ENCODE results near the gene JPT1.

JPT1 gene

GRCh38 chr17:75154195-75155106 is at the start of gene JPT1:
JPT1 (minus strand) TSS chr17:75154512; CDS start chr17:75154397, 115 bp downstream.
- Histone ChIP-seq H3K9me3 (ENCODE audit: control insufficient read depth, insufficient read depth, low read length) (no peaks in the 10 kb centered on the region), H3K27me3 (ENCODE audit: control insufficient read depth, insufficient read depth, low read length) (no peaks in the 10 kb centered on the region), H3K36me3 (ENCODE audit: control insufficient read depth, insufficient read depth, low read length) (no peaks in the 10 kb centered on the region), H3K4me1 (ENCODE audit: control insufficient read depth, insufficient read depth, low read length) (peaks cover 12% of the 10 kb centered on the region), H3K9ac (ENCODE audit: low read depth, low read length) (peak within 1 kb of the TSS; percentile 89), H3K4me3 (ENCODE audit: low read depth, low read length) (peak within 1 kb of the TSS; percentile 88)

GRCh38 chr17:75199886-75200618 is 45.7 kb upstream of the JPT1 start:
- no peak overlapping the region for H3K9ac ChIP-seq (ENCODE audit: low read depth, low read length)
- H3K4me3 ChIP-seq (ENCODE audit: low read depth, low read length): no peak overlapping the region
- no peaks in the 10 kb centered on the region for H3K36me3 ChIP-seq (ENCODE audit: control insufficient read depth, insufficient read depth, low read length)
- H3K27me3 ChIP-seq (ENCODE audit: control insufficient read depth, insufficient read depth, low read length): no peaks in the 10 kb centered on the region
- no peaks in the 10 kb centered on the region for H3K4me1 ChIP-seq (ENCODE audit: control insufficient read depth, insufficient read depth, low read length)
- no peaks in the 10 kb centered on the region for H3K9me3 ChIP-seq (ENCODE audit: control insufficient read depth, insufficient read depth, low read length)

GRCh38 chr17:75194879-75195278 is 40.6 kb upstream of the JPT1 start:
- H3K9me3 ChIP-seq (ENCODE audit: control insufficient read depth, insufficient read depth, low read length): no peaks in the 10 kb centered on the region
- H3K27me3 ChIP-seq (ENCODE audit: control insufficient read depth, insufficient read depth, low read length): no peaks in the 10 kb centered on the region
- no peaks in the 10 kb centered on the region for H3K4me1 ChIP-seq (ENCODE audit: control insufficient read depth, insufficient read depth, low read length)
- no peak overlapping the region for H3K9ac ChIP-seq (ENCODE audit: low read depth, low read length)
- H3K36me3 ChIP-seq (ENCODE audit: control insufficient read depth, insufficient read depth, low read length): no peaks in the 10 kb centered on the region
- H3K4me3 ChIP-seq (ENCODE audit: low read depth, low read length): no peak overlapping the region

- Histone ChIP-seq H3K36me3 (ENCODE audit: control insufficient read depth, insufficient read depth, low read length) (no peaks in the 10 kb centered on the region), H3K27me3 (ENCODE audit: control insufficient read depth, insufficient read depth, low read length) (no peaks in the 10 kb centered on the region), H3K9me3 (ENCODE audit: control insufficient read depth, insufficient read depth, low read length) (no peaks in the 10 kb centered on the region), H3K4me1 (ENCODE audit: control insufficient read depth, insufficient read depth, low read length) (no peaks in the 10 kb centered on the region), H3K9ac (ENCODE audit: low read depth, low read length) (no peak overlapping the region), H3K4me3 (ENCODE audit: low read depth, low read length) (no peak overlapping the region)
These were observed 37.3 kb upstream of the JPT1 start for GRCh38 chr17:75191584-75191983.

GRCh38 chr17:75188614-75189013 is 34.3 kb upstream of the JPT1 start:
- Histone ChIP-seq H3K27me3 (ENCODE audit: control insufficient read depth, insufficient read depth, low read length) (no peaks in the 10 kb centered on the region), H3K36me3 (ENCODE audit: control insufficient read depth, insufficient read depth, low read length) (no peaks in the 10 kb centered on the region), H3K4me3 (ENCODE audit: low read depth, low read length) (no peak overlapping the region), H3K9me3 (ENCODE audit: control insufficient read depth, insufficient read depth, low read length) (no peaks in the 10 kb centered on the region), H3K4me1 (ENCODE audit: control insufficient read depth, insufficient read depth, low read length) (no peaks in the 10 kb centered on the region), H3K9ac (ENCODE audit: low read depth, low read length) (no peak overlapping the region)

- Histone ChIP-seq H3K36me3 (ENCODE audit: control insufficient read depth, insufficient read depth, low read length) (peaks cover 11% of the 10 kb centered on the region), H3K9me3 (ENCODE audit: control insufficient read depth, insufficient read depth, low read length) (no peaks in the 10 kb centered on the region), H3K9ac (ENCODE audit: low read depth, low read length) (no peak overlapping the region), H3K4me1 (ENCODE audit: control insufficient read depth, insufficient read depth, low read length) (peaks cover 6% of the 10 kb centered on the region), H3K27me3 (ENCODE audit: control insufficient read depth, insufficient read depth, low read length) (no peaks in the 10 kb centered on the region), H3K4me3 (ENCODE audit: low read depth, low read length) (no peak overlapping the region)
These were observed 29.9 kb upstream of the JPT1 start for GRCh38 chr17:75183999-75184884.

GRCh38 chr17:75182569-75183436 is 28.5 kb upstream of the JPT1 start, which contains the start of gene SUMO2:
SUMO2 (minus strand) TSS chr17:75182959; CDS start chr17:75182834, 125 bp downstream.
- Histone ChIP-seq H3K4me3 (ENCODE audit: low read depth, low read length) (peak within 1 kb of the TSS; percentile 89), H3K4me1 (ENCODE audit: control insufficient read depth, insufficient read depth, low read length) (peaks cover 6% of the 10 kb centered on the region), H3K9ac (ENCODE audit: low read depth, low read length) (peak within 1 kb of the TSS; percentile 97), H3K27me3 (ENCODE audit: control insufficient read depth, insufficient read depth, low read length) (no peaks in the 10 kb centered on the region), H3K9me3 (ENCODE audit: control insufficient read depth, insufficient read depth, low read length) (no peaks in the 10 kb centered on the region), H3K36me3 (ENCODE audit: control insufficient read depth, insufficient read depth, low read length) (peaks cover 17% of the 10 kb centered on the region)

- H3K9me3 ChIP-seq (ENCODE audit: control insufficient read depth, insufficient read depth, low read length): no peaks in the 10 kb centered on the region
- no peaks in the 10 kb centered on the region for H3K27me3 ChIP-seq (ENCODE audit: control insufficient read depth, insufficient read depth, low read length)
- peak overlapping the region; percentile 97 for H3K9ac ChIP-seq (ENCODE audit: low read depth, low read length)
- peaks cover 6% of the 10 kb centered on the region for H3K4me1 ChIP-seq (ENCODE audit: control insufficient read depth, insufficient read depth, low read length)
- H3K4me3 ChIP-seq (ENCODE audit: low read depth, low read length): peak overlapping the region; percentile 89
- peaks cover 20% of the 10 kb centered on the region for H3K36me3 ChIP-seq (ENCODE audit: control insufficient read depth, insufficient read depth, low read length)
These were observed 27.9 kb upstream of the JPT1 start for GRCh38 chr17:75182319-75182568.

GRCh38 chr17:75181608-75182318 is 27.5 kb upstream of the JPT1 start:
- peaks cover 6% of the 10 kb centered on the region for H3K4me1 ChIP-seq (ENCODE audit: control insufficient read depth, insufficient read depth, low read length)
- peak overlapping the region; percentile 97 for H3K9ac ChIP-seq (ENCODE audit: low read depth, low read length)
- H3K9me3 ChIP-seq (ENCODE audit: control insufficient read depth, insufficient read depth, low read length): no peaks in the 10 kb centered on the region
- no peaks in the 10 kb centered on the region for H3K27me3 ChIP-seq (ENCODE audit: control insufficient read depth, insufficient read depth, low read length)
- peaks cover 22% of the 10 kb centered on the region for H3K36me3 ChIP-seq (ENCODE audit: control insufficient read depth, insufficient read depth, low read length)
- H3K4me3 ChIP-seq (ENCODE audit: low read depth, low read length): peak overlapping the region; percentile 89

GRCh38 chr17:75181110-75181509 is 26.8 kb upstream of the JPT1 start:
- H3K9me3 ChIP-seq (ENCODE audit: control insufficient read depth, insufficient read depth, low read length): no peaks in the 10 kb centered on the region
- peak overlapping the region; percentile 89 for H3K4me3 ChIP-seq (ENCODE audit: low read depth, low read length)
- no peak overlapping the region for H3K9ac ChIP-seq (ENCODE audit: low read depth, low read length)
- peaks cover 25% of the 10 kb centered on the region for H3K36me3 ChIP-seq (ENCODE audit: control insufficient read depth, insufficient read depth, low read length)
- H3K4me1 ChIP-seq (ENCODE audit: control insufficient read depth, insufficient read depth, low read length): peaks cover 6% of the 10 kb centered on the region
- H3K27me3 ChIP-seq (ENCODE audit: control insufficient read depth, insufficient read depth, low read length): no peaks in the 10 kb centered on the region

All from iPS-15b (cell line).